ENCODE measurements around the gene CRYBG1. TPM values are rescaled to one million over a fixed set of nuclear protein-coding genes. Genes with fewer than 3 reads are reported as not detected.

CRYBG1 gene
- total and polyA plus RNA-seq, 2 of the 13 experiments (the other 11 are each of a cell fraction or from before 2014, with no cell fraction given): 10.1 to 21.9 TPM

DNA sequence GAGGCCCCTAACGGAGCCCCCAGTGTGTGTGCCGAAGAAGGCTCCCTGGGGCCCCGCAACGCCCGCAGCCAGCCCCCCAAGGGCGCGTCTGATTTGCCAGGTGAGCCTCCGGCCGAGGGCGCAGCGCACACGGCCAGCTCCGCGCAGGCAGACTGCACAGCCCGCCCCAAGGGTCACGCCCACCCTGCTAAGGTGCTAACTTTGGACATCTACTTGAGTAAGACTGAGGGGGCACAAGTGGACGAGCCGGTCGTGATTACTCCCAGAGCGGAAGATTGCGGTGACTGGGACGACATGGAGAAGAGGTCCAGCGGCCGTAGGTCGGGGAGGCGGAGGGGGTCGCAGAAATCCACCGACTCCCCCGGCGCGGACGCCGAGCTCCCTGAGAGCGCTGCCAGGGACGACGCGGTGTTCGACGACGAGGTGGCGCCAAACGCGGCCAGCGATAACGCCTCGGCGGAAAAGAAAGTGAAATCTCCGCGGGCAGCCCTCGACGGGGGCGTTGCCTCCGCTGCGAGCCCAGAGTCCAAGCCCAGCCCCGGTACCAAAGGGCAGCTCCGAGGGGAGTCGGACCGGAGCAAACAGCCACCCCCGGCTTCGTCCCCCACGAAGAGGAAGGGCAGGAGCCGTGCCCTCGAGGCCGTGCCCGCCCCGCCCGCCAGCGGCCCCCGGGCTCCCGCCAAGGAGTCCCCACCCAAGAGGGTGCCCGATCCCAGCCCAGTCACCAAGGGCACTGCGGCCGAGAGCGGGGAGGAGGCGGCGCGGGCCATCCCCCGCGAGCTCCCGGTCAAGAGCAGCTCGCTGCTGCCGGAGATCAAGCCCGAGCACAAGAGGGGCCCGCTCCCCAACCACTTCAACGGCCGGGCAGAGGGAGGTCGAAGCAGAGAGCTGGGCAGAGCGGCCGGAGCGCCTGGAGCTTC, 151.8 kb downstream of the CRYBG1 start (continued):
- TF ChIP-seq, protein P1, sequence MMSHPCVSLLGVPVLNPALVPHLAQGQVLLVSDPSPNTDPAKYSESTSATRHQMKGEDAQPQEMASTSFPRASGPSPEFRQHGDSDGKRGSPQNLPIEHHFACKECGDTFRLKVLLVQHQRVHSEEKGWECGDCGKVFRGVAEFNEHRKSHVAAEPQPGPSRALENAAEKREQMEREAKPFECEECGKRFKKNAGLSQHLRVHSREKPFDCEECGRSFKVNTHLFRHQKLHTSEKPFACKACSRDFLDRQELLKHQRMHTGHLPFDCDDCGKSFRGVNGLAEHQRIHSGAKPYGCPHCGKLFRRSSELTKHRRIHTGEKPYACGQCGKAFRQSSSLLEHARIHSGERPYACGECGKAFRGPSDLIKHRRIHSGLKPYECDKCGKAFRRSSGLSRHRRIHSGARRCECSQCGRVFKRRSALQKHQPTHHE (CRISPR knock-in tag; IDR thresholded peaks at IDR 0.05; ENCODE audit: borderline replicate concordance): peak; percentile 39; the same call in 1 of the 2 replicates
- TF ChIP-seq, protein P2, sequence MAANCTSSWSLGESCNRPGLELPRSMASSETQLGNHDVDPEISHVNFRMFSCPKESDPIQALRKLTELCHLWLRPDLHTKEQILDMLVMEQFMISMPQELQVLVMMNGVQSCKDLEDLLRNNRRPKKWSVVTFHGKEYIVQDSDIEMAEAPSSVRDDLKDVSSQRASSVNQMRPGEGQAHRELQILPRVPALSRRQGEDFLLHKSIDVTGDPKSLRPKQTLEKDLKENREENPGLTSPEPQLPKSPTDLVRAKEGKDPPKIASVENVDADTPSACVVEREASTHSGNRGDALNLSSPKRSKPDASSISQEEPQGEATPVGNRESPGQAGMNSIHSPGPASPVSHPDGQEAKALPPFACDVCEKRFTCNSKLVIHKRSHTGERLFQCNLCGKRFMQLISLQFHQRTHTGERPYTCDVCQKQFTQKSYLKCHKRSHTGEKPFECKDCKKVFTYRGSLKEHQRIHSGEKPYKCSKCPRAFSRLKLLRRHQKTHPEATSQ (CRISPR knock-in tag; IDR thresholded peaks at IDR 0.05; ENCODE audit: borderline replicate concordance): peak; percentile 45
- TF ChIP-seq, protein P3, sequence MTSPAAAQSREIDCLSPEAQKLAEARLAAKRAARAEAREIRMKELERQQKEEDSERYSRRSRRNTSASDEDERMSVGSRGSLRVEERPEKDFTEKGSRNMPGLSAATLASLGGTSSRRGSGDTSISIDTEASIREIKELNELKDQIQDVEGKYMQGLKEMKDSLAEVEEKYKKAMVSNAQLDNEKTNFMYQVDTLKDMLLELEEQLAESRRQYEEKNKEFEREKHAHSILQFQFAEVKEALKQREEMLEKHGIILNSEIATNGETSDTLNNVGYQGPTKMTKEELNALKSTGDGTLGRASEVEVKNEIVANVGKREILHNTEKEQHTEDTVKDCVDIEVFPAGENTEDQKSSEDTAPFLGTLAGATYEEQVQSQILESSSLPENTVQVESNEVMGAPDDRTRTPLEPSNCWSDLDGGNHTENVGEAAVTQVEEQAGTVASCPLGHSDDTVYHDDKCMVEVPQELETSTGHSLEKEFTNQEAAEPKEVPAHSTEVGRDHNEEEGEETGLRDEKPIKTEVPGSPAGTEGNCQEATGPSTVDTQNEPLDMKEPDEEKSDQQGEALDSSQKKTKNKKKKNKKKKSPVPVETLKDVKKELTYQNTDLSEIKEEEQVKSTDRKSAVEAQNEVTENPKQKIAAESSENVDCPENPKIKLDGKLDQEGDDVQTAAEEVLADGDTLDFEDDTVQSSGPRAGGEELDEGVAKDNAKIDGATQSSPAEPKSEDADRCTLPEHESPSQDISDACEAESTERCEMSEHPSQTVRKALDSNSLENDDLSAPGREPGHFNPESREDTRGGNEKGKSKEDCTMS (CRISPR knock-in tag; conservative IDR thresholded peaks at IDR 0.05): no peak
- TF ChIP-seq U2AF1 (optimal IDR thresholded peaks at IDR 0.05; ENCODE audit: low read depth, low read length): no peak
- TF ChIP-seq PHF8 (CRISPR knock-in tag; IDR thresholded peaks at IDR 0.05): peak; percentile 80
- TF ChIP-seq SP140L (CRISPR knock-in tag; IDR thresholded peaks at IDR 0.05; ENCODE audit: borderline replicate concordance): no peak
- TF ChIP-seq, protein P4, sequence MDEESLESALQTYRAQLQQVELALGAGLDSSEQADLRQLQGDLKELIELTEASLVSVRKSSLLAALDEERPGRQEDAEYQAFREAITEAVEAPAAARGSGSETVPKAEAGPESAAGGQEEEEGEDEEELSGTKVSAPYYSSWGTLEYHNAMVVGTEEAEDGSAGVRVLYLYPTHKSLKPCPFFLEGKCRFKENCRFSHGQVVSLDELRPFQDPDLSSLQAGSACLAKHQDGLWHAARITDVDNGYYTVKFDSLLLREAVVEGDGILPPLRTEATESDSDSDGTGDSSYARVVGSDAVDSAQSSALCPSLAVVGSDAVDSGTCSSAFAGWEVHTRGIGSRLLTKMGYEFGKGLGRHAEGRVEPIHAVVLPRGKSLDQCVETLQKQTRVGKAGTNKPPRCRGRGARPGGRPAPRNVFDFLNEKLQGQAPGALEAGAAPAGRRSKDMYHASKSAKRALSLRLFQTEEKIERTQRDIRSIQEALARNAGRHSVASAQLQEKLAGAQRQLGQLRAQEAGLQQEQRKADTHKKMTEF (CRISPR knock-in tag; IDR thresholded peaks at IDR 0.05): peak; percentile 81
- no peak for TF ChIP-seq HCFC1 (IDR thresholded peaks at IDR 0.05; ENCODE audit: low read depth, low read length)
- TF ChIP-seq NAIF1 (CRISPR knock-in tag; IDR thresholded peaks at IDR 0.05; ENCODE audit: borderline replicate concordance): peak; percentile 30; the same call in 1 of the 2 replicates
- TF ChIP-seq ZBTB7A (CRISPR knock-in tag; IDR thresholded peaks at IDR 0.05): no peak
- TF ChIP-seq, protein P5, sequence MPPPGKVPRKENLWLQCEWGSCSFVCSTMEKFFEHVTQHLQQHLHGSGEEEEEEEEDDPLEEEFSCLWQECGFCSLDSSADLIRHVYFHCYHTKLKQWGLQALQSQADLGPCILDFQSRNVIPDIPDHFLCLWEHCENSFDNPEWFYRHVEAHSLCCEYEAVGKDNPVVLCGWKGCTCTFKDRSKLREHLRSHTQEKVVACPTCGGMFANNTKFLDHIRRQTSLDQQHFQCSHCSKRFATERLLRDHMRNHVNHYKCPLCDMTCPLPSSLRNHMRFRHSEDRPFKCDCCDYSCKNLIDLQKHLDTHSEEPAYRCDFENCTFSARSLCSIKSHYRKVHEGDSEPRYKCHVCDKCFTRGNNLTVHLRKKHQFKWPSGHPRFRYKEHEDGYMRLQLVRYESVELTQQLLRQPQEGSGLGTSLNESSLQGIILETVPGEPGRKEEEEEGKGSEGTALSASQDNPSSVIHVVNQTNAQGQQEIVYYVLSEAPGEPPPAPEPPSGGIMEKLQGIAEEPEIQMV (CRISPR knock-in tag; IDR thresholded peaks at IDR 0.05; ENCODE audit: low read depth): peak; percentile 87; the same call in 1 of the 2 replicates
- TF ChIP-seq ZNF343 (CRISPR knock-in tag; IDR thresholded peaks at IDR 0.05): peak; percentile 91
- peak; percentile 74 for TF ChIP-seq TBX2 (CRISPR knock-in tag; IDR thresholded peaks at IDR 0.05; ENCODE audit: borderline replicate concordance)
- TF ChIP-seq PHF20 (CRISPR knock-in tag; IDR thresholded peaks at IDR 0.05): peak; percentile 50; the same call in 1 of the 2 replicates
